ENCODE measurements around the gene SERF2. TPM values are rescaled to one million over a fixed set of nuclear protein-coding genes. Genes with fewer than 3 reads are reported as not detected.
"Not testable (repeated sequence)": the region's sequence is repeated elsewhere in the genome, so short reads cannot be mapped to it uniquely, and the experiment has no call there.

SERF2 gene
- 1,000 to 10,000 TPM; 1,073 to 1,095 TPM for total RNA-seq
- long read RNA-seq, transcript SERF2-201 (3 exons, 1,537 nt), result major isoform, 478 of 524 reads
- long read RNA-seq, transcript SERF2-216 (2 exons, 1,030 nt), result minor isoform, 7 of 524 reads
- long read RNA-seq, partial matches to known transcripts, result 5 of 524 reads
- long read RNA-seq, other reads (novel, unspliced or antisense), result 28 of 524 reads

DNA sequence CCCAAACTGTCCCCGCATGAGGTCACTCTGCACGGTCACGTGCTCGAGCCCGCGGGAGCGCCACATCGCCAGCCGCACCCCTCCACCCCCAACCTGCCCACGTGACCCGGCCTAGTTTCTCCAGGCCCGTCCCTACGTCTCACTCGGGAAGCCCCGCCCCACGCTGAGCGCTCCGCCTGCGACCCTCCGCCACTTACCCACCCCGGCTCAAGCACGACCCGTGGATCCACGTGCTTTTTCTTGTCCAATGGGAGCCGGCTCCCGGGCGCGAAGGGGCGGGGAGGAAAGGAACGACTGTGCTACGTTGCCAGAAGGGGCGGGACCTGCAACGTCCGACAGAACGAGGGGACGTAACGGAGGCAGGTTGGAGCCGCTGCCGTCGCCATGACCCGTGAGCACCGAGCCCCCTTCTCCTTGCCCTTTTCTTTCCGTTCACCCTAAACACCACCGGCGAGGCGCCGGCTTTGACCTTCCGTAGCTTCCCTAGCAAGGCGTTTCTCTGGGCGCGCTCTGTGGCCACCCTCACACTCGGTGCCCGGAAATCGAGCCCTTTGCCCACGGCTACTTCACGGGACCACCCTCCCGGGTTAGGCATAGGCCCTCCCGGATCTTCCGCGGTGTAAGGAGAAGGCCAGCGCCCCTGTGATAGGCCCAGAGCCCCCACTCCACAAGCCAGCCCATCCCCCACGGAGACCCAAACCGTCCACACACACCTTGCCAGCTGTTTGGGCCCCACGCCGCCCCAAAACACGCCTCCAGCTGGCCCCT lies at the start of gene SERF2:
TSS of gene SERF2 (plus strand) at position 328 of the 768 bp plus-strand sequence. CDS start at position 385, 57 bp downstream.
- DNase-seq, result peak; percentile 100
- peak; percentile 86 for ATAC-seq
- intact Hi-C loops (cut with DNase I, micrococcal nuclease), result no loop called here

DNA sequence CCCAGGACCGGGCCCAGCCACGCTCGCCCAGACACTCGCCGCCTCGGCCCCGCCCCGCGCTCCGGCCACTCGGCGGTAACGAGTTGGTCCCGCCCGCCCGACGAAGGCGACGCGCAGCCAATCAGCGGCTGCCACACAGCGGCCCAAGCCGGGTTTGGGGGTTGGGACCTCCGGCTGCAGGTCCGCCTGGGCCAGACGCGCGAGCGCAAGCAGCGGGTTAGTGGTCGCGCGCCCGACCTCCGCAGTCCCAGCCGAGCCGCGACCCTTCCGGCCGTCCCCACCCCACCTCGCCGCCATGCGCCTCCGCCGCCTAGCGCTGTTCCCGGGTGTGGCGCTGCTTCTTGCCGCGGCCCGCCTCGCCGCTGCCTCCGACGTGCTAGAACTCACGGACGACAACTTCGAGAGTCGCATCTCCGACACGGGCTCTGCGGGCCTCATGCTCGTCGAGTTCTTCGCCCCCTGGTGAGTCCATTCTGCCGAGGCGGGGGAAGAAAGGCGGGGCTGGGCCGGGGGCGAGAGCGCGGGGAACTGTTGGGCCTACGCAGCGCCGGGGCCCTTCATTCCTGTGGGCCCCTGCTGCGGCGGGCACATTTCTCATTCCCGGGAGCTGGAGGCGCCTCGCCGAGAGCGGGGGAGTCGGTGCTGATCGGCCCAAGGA lies 45.7 kb upstream of the SERF2 start, which contains the start of gene PDIA3:
TSS of gene PDIA3 (plus strand) at position 194 of the 658 bp plus-strand sequence. CDS start at position 296, 102 bp downstream.
- DNase-seq (peak; percentile 94 to 95), ATAC-seq (peak; percentile 95)
- intact Hi-C loops (cut with DNase I, micrococcal nuclease), result not testable (repeated sequence)

DNA sequence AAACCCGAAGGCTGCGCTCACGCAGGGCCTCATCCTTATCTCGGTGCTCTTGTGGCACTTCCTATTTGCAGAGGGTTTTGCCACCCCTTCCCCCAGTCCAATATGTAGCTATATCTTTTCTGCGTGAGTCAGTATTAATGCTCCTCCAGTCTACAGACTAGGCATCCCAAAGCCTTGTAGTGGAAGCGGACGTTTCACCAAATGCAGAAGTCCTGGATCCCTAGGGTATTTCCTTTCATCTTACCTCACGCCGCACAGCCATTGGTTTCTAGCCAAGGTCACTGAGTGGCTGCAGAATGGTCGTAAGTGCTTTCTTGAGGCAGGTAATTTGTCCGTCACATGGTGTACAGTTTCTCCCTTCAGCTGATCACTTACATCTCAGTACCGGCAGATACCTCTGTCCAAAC lies 45.2 kb upstream of the SERF2 start:
- ATAC-seq, result peak; percentile 58
- intact Hi-C loops (cut with DNase I, micrococcal nuclease), result not testable (repeated sequence)
- DNase-seq, result peak in 1 of 2 donors; percentile 32

DNA sequence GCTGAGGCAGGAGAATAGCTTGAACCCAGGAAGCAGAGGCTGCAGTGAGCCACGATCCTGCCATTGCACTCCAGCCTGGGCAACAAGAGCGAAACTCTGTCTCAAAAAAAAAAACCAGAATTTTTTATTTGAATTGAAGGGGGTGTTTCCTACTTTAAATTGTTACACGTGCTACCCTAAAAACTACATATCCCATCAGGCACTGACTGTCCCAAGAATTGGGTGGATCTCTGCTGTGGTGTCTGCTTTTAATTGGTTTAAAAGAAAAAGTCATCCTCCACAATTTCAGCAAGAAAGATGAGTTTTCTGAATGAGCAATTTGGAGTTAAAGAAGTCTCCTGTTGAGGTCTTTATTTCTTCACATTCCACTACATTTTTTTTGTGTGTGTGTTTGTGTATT lies 43.7 kb upstream of the SERF2 start:
- no peak for DNase-seq
- intact Hi-C loops (cut with DNase I, micrococcal nuclease), result no loop called here
- no peak for ATAC-seq

DNA sequence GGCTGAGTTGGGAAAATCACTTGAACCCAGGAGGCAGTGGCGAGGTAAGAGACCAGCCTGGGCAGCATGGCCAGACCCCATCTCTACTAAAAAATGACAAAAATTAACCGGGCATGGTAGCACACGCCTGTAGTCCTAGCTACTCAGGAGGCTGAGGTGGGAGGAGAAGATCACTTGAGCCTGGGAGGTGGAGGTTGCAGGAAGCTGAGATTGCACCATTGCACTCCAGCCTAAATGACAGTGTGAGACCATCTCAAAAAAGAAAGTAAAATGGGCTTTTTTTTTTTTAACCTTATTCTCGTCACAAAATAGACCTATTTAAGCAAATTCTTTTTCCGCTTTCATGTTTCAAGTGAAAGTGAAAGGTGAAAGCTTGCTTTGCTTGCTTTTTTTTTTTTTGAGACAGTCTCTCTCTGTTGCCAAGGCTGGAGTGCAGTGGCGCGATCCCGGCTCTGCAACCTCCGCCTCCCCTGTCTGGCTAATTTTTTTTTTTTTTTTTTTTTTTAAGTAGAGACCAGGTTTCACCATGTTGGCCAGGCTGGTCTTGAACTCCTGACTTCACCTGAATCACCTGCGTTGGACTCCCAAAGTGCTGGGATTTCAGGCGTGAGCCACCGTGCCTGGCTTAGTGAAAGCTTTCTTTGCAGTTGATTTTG lies 42.3 kb upstream of the SERF2 start:
- ATAC-seq, result no peak

DNA sequence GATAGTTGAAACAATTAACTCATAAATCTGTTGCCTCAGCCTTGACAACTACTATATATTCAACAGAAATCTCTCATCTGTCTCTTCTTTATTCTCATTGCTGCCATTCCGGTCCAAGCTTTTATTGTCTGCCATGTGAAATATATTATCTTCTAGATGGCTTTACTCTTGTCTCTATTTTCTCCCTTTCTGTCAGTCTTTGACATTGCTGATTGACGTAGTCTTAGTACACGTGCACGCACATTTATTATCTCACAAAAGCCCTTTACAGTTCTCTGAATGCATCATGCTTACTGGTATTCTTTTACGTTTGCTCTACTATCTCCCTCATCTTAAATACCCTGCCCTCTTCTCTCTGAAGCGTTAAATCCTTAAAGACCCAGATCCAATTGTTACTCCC lies 40.2 kb upstream of the SERF2 start:
- ATAC-seq, result no peak
- intact Hi-C loops (cut with DNase I, micrococcal nuclease), result no loop called here
- DNase-seq, result no peak

More for the DNA sequence above, 42.3 kb upstream of the SERF2 start:
- DNase-seq, result no peak
- intact Hi-C loops (cut with DNase I, micrococcal nuclease), result no loop called here

DNA sequence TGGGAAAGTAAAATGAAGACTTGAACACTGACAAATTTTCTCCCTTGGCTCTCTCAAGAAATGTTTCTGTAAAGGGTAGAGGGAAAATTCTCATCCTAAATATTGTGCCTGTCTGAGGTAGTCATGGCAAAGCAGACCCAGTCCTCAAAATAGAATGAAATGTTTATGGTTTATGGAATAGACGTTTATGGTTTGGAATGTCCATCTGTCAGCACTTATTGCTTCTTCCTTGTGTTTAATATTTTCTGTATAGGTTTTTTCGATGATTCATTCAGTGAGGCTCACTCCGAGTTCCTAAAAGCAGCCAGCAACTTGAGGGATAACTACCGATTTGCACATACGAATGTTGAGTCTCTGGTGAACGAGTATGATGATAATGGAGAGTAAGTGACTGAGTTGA lies 29.3 kb upstream of the SERF2 start:
- DNase-seq (no peak), ATAC-seq (no peak)
- intact Hi-C loops (cut with DNase I, micrococcal nuclease), result no loop called here

DNA sequence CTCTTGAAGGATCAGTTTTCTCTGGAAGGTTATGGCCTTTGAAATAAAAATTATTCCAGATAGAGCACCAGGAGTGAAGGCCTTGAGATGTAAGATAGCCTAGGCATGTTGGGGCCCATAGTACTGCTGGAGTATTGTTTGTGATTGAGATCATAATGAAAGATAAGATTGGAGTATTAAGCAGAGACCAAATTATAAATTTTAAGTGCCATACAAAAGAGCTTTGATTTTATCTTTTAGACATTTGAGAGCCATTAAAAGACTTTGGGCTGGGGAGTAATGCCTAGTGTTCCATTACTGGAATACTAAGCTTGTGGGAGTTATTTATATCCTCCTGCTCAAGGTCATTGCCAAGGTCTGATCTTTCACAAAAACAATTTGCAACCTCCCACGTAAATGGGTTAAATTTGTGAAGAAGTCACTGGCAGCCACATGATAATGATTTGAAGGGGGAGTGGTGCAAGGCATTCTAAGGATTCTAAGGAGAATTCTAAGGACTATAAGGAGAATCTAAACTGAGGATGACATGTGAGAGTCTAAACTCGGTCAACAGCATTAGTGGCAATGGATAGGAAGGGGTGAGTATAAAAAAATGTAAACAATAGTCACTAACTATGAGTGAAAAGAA lies 28.2 kb upstream of the SERF2 start:
- ATAC-seq (no peak), DNase-seq (no peak)
- intact Hi-C loops (cut with DNase I, micrococcal nuclease), result no loop called here

DNA sequence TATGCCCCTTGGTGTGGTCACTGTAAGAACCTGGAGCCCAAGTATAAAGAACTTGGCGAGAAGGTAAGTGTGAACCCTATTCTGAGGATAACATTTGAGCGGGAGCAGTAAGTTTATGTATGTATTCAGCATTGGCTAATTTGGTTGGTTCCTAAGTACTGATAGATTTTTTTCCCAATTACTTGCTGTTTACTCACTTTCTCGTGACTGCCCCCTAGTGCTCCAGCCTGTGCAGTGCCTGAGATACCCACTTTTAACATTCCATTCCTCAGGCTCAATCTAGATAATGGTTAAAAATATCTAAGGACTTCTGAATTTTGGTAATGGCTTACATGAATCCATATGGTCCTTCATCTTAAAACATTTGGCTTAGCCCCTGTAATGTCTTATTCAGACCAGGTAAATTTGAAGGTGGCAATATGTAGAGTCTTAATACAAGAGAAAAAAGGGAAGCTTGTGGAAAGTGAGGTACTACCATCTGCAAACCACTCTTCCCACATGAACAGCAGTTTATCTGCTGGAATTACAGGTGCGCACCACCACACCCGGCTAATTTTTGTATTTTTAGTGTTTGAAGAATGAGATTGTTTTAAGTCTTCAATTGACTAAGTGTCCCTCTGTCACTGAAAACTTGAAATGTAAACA lies 22.4 kb upstream of the SERF2 start:
- DNase-seq (peak in 1 of 2 donors; percentile 74), ATAC-seq (peak; percentile 59)

DNA sequence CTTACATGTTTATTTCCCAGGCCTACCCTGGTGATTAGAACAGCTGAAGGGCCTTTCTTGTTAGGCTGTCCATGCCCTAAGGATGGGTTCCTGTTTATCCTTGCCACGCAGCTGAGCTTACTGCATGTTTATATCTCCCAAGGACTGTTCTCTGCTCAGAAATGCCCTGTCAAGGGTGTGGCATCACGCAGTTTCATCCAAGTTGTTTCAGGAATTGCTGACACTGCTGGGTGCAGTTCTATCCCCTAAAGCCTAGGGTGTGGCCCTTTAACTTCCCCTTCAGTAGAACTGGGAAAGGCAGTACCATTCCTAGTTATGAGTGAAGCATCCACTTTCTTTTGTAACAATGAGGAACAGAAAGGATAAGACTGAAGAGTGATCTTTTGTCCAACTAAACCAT lies 20.3 kb upstream of the SERF2 start:
- peak; percentile 4 for ATAC-seq
- intact Hi-C loops (cut with DNase I, micrococcal nuclease), result no loop called here
- DNase-seq, result no peak

More for the DNA sequence above, 22.4 kb upstream of the SERF2 start:
- intact Hi-C loops (cut with DNase I, micrococcal nuclease), result no loop called here

DNA sequence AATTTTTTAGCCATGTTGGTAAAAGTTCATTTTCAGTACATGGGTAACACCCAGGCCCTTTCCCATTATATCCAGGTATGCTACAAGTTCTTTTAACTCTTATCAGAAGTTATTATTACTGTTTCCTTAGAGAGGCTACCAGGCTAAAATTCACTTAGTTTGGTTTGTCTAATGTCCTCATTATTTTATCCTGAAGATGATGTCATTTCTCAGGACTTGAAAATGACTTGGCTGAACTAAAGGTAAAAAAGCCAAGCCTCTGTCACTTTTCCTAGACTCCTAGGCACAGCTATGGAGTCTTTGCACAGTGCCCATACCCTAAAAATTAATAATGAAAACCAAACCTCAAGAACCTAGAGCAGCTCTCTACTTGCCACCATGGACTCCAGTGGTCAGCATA lies 19.5 kb upstream of the SERF2 start:
- intact Hi-C loops (cut with DNase I, micrococcal nuclease), result no loop called here
- ATAC-seq (no peak), DNase-seq (no peak)

DNA sequence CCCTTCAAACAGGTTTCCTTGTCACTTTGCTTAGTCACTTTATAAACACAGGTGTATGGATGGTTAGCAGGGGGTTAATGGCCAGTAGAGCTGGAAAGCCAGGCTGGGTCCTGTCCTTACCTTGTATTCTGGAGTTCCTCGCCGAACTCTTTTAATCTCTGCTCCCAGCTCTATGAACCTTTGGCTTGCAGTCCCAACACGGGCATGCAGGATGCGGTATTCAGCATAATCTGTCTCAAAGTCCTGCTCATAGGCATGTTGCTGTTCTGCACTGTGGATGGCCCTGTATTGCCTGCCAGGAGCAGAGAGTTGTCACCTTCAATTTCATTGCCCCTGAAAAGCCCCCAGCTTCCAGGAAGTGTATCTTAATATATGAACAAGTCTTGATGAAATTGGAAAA lies 18.1 kb upstream of the SERF2 start:
- intact Hi-C loops (cut with DNase I, micrococcal nuclease), result no loop called here

DNA sequence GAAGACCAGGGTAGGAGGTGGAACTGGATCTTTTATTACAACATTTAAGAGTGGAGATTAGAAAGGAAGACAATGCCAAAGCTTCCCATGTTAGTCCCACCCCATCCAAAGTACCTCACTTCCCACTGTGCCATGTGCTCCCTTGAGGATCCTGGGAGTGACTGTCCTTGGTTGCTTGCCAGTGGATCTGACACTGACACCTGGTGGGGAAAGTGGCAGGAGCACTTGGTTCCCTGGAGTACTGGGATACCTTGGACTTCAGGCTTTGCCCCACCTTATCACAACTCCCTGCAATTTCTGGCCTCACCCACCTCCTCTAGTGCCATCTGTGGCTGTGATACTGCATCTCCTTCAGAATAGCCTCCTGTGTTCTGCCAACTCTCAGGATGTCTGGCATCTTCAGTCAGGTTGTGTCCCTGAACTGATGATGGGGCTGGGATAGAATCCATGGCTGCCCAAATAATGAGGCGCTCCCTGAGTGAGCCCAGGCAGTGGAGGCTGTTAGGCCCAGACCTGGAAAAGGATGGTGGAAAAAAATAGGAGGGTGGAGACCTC lies 16.6 kb upstream of the SERF2 start:
- intact Hi-C loops (cut with DNase I, micrococcal nuclease), result no loop called here
- DNase-seq (peak; percentile 82 to 90), ATAC-seq (peak; percentile 73)

More for the DNA sequence above, 18.1 kb upstream of the SERF2 start:
- DNase-seq (no peak), ATAC-seq (no peak)

DNA sequence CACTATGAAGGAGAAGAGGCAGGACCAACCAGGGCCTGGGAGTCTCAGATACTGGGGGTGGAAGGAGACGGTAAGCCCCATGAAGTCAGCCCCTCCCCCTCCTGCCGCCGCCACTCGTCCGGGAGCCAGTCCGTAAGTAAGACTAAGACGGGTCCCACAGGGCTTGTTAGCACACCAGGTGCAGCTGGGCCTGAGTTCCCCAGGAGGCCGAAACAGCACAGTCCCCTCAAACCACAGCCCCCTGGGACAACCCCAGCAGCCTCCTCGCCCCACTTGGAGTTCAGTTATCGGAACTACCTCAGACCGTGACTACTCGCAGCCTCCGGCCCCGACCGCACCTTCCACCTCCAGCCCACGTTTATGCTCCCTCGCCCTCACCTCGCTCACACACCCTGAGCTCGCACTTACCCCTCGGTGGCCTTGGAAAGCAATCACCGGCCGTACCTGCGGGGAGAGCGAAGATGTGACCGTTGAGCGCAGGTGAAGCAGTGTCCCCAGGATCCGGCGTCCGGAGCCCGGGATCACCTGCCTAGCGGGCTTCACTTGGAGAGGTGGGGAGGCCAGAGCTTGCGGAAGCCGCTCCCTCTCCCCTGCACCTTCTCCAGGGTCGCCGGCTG lies 15.9 kb upstream of the SERF2 start:
- peak; percentile 58 to 77 for DNase-seq
- intact Hi-C loops (cut with DNase I, micrococcal nuclease), result no loop called here

DNA sequence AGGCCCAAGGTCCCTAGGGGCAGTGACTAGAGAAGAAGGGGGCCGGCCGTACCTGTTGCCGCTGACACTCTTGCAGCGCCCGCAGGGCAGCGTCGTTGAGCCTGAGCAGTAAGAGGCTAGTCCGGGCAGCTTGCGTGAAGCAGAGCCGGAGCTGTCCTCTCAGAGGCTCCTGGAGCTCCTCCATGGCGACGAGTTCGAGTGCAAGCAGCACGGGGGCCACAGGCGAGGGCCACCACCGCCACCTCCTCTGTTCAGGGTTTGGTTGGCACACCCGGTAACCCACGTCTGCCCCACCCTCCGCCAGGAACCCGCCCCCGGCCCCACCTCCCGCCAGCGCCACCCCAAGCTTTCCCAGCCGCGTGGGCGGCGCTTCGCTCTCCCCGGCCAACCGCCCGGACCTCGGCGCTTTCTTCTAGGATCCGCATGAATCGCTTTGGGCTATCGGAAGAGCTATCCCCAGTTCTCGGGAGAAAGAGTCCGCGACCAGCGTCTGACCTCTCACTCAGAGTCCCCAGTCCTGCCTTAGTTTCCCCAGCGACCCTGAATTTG lies 15.3 kb upstream of the SERF2 start, which contains the start of gene ELL3:
TSS of gene ELL3 (minus strand) at position 249 of the 549 bp plus-strand sequence. CDS start at position 184, 65 bp downstream.
- peak; percentile 86 to 90 for DNase-seq
- intact Hi-C loops (cut with DNase I, micrococcal nuclease), result no loop called here
- peak; percentile 78 for ATAC-seq

More for the DNA sequence above, 15.9 kb upstream of the SERF2 start:
- peak; percentile 24 for ATAC-seq

DNA sequence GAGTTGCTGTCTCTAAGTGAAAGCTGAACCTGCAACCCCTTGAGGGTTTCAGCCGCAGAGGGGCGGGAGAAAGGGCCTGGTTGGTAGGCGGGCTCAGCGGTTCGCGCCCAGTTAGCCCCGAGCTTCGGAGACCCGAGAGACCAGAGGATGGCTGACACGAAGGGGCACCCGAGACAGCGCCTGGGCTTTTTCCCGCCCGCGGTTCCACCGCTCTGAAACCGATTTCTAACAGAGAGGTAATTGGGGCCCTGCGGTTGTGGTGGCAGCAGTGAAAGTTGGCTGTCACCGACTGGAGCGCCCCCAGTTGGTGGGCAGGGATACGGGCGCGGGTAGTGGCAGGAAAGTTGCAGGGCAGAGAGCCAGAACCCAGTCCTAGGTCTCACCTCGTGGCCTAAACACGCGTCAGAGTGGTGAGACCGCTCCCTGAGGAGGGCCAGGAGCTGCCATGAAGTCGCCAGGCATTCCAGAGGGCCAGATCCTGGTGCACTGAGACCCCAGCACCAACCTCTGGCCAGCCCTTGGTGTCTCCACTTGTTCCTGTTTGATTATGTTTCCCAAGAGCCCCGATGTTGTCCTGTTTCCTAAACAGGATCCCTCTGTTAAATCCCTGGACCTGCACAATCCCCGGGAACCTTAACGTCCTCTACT lies 14.7 kb upstream of the SERF2 start:
- DNase-seq (peak; percentile 84 to 88), ATAC-seq (peak; percentile 58)
- intact Hi-C loops (cut with DNase I, micrococcal nuclease), result no loop called here

DNA sequence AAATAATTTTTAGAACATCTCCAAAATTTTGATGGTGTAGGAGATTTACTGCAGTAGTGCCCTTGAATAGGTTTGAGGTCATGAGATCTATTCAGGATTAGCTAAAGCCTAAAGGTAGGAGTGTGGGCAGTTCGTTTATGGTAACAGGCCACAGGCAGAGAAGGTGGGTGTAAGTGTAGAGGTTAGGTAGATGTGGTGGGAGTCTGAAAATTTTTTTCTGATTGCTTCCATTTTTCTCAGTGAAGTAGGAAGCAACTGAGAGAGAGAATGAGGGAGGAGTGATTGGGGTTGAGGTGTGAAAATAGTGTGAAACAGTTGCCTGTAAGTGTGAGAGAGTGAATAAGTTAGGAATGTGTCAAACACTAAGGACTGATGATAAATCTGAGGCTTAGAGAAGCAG lies 13.1 kb upstream of the SERF2 start:
- intact Hi-C loops (cut with DNase I, micrococcal nuclease), result no loop called here
- DNase-seq (no peak), ATAC-seq (no peak)
